Stimulated activated CD4-positive, alpha-beta T cell treated with anti-CD3 and anti-CD28 coated beads, Interleukin-4, amount 100 ng/mL, for 1 hour (primary cell): ENCODE data around the gene NRXN3.

Source experiments
- DNase-seq: peaks from one replicate; pipeline ENCODE4 v3.0.0-alpha.2; 2020

NRXN3 gene

GRCh38 chr14:78666336-78667056, 496.3 kb downstream of the NRXN3 start:
- DNase-seq = no peak

- DNase-seq = no peak
Observed at GRCh38 chr14:78667141-78667540, 497.0 kb downstream of the NRXN3 start.

GRCh38 chr14:78673845-78674244, 503.7 kb downstream of the NRXN3 start:
- DNase-seq = no peak

DNA sequence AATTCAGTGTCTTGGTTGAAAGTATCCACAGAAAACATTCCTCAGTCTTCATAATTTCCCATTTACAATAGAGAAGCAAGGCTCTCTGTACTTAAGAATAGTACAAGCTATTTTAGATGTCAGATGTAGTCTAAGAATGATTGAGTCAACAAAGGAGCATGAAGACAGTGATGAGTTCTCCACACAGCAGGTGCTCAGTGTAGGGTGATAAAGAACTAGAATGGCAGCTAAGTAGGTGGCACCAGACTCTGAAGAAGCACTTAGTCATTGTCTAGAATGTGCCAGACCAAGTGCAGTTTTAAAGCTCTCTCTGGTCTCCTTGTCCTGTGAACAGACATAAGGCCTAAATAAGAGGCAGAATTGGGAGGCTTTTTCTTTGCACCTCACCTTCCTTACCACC, 504.6 kb downstream of the NRXN3 start:
- no peak for DNase-seq

DNA sequence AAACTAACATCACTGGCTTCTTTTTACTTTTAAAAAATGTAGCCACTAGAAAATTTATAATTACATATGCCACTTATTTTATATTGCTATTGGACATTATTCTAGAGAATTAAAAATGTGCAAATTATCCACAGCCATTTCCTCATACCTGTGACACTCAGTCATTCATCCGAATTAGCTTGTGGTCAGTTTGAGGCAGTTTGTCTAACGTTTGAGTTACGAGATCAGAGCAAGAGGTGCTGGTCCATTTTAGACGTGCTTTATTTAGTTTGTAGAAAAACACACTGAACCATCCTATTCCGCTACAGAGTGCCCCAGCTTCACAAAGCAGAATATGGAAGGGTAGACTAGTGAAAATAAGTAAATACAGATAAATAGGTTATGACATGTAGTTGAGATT, 513.0 kb downstream of the NRXN3 start:
- no peak for DNase-seq

GRCh38 chr14:78683981-78684380, 513.8 kb downstream of the NRXN3 start:
- DNase-seq = no peak

- DNase-seq = no peak
Observed at GRCh38 chr14:78688503-78688902, 518.3 kb downstream of the NRXN3 start.

- DNase-seq = no peak
Observed at GRCh38 chr14:78690836-78691235, 520.7 kb downstream of the NRXN3 start.

DNA sequence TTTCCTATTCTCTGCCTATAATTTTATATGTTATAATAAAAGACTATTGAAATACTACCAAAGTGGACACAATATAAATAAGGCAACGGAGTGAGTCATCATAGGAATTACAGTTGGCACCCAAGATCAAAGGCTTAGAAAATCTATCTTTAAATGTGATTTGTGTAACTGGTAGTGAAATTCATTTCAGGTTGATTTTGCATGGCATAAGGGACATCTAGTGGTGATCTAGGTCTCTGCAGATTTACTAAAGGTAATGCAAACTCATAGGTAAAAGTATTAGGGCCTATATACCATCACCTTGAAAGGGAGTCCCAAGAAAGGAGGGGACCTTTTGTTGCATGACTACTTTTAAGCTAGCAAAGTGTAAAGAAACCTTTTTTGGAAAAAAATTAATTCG, 527.2 kb downstream of the NRXN3 start:
- DNase-seq = no peak

DNA sequence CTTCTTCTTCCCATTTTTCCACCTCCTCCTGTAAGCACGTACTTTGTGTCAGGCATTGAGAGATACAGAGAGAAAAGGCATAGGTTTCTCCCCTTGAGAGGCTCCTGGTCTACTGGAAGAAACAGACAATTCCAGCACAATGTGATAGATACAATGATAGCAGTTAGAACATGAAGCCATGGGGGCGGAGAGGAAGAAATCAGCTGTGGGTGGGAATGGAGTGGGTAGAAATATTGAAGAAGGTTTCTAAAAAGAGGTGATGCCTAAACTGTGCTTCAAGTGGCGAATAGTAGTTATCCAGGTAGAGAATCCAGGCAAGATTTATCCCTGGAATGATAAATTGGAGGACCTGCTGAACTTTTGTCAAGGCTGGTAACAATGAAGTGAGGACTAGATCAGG, 528.8 kb downstream of the NRXN3 start:
- DNase-seq = no peak

DNA sequence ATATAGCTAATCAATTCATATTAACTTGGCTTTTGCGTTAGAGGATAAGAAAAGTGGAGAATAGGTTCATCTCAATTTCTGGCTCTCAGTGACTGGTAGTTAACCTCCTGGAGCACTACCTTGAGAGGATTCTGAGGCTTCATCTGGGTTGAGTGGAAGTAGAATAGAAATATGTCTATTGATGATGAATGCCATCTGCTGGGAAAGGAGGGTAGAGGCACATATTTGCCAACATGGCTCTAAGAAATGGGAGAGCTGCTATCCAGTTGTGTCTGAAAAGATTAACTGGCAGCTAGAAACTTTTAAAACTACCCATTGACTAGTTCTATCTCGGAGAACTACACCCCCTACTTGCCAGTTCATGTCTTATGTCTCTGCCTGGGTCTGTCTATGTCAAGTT, 530.1 kb downstream of the NRXN3 start:
- no peak for DNase-seq

- DNase-seq = no peak
Observed at GRCh38 chr14:78701246-78701645, 531.1 kb downstream of the NRXN3 start.

DNA sequence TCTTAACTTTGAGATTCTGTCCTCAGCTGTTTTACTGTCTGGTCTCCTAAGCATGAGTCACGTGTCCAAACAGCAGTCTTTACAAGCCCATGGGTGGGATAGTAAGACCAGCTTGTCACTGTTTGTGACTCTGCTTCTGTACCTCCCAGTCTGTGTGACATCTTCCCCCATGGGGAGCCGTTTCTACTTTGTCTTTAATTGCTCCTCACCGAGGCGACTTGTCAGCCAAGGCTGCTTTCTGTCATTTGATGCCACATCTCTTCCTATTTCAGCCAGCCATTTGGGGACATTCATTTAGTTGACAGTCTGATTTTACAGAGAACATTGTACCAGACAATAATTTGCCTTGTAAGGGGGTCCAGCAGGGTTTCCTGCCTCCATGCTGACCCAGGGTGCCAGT, 534.8 kb downstream of the NRXN3 start:
- no peak for DNase-seq

GRCh38 chr14:78705989-78706388, 535.8 kb downstream of the NRXN3 start:
- DNase-seq = no peak

GRCh38 chr14:78709795-78710557, 539.8 kb downstream of the NRXN3 start:
- no peak for DNase-seq

DNA sequence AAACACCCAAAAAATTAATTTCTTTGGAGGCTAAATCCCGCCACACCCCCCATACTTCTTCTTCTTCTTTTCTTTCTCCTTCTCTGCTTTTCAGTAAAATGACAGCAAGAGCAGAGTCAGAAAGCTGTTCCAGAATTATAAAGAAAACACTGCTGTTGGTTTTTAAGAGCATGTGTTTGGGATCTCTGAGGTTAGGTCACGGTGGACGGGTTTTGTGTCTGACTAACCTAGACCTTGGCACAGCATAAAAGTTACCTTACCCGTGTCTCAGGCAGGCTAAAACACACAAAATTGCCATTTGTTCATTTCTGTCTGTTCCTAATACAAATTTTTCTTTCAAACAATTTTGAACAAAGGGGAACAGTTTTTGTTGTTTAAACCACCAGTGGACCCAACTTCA, 540.8 kb downstream of the NRXN3 start:
- no peak for DNase-seq

DNA sequence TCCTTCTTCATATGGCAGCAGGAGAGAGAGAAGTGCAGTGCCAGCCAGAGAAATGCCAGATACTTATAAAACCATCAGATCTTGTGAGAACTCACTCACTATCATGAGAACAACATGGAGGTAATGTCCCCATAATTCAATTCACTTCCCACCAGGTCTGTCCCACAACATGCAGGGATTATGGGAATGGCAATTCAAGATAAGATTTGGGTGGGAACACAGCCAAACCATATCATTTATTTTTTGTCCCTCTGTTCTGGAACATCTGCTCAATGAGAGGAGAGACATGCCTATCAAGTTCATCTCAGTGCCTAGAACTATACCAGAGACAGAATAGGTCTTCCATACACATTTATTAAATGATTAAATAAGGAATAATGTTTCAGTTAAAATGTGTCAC, 543.5 kb downstream of the NRXN3 start:
- no peak for DNase-seq

- no peak for DNase-seq
Observed at GRCh38 chr14:78714711-78715110, 544.5 kb downstream of the NRXN3 start.

- no peak for DNase-seq
Observed at GRCh38 chr14:78721756-78722480, 551.7 kb downstream of the NRXN3 start.

DNA sequence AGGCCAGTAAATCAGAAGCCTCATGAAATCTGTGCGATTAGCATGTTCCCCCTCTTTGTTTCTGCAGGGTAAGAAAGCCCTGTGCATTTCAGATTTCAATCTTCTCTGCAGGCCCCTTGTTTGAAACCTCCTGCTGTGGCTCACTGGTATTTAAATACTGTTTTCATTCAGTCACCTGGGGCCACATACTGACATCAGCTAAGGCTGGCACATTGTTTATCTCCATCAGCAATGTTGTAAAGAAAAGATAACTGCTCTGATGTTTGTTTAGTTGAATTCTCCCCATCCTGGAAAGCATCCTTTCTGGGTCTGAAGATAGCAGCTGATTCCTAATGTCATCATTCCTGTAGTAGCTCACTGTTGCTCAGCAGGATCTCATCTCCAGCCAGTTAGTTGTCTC, 554.9 kb downstream of the NRXN3 start:
- DNase-seq = no peak

- no peak for DNase-seq
Observed at GRCh38 chr14:78737116-78737515, 566.9 kb downstream of the NRXN3 start.

DNA sequence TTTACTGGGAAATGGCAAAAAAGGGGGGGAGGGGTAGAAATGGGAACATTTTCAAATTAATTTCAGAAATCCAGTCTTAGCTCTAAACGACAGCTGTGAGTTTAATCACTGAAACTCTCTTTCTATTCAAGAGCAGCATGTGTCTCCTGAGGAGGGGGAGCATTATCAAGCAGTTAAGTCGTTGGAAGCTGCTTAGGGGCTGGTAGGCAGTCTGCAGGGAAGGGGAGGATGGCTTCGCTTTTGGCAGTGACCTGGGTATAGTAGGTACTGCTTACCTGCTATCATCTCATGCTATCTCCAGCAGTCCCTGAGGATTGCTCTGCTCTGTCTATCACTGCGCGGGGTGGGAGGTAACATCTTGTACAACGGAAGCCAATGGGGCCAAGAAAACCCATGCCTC, 567.4 kb downstream of the NRXN3 start:
- no peak for DNase-seq

- no peak for DNase-seq
Observed at GRCh38 chr14:78746086-78746595, 576.0 kb downstream of the NRXN3 start.

- no peak for DNase-seq
Observed at GRCh38 chr14:78747813-78748212, 577.6 kb downstream of the NRXN3 start.
